Mesenchymal stem cell (in vitro differentiated cells and primary cell): ENCODE data around the gene GUCA2B.

Experiments
- DNase-seq: peaks from one replicate; pipeline ENCODE4 v3.0.0-alpha.2; 2013
- H2AFZ ChIP-seq: one replicate; pipeline ENCODE4 v1.6.1; 2013; ENCODE audit warnings: low read depth, mild to moderate bottlenecking, control low read depth, inconsistent platforms, low read length, moderate library complexity
- H2AK5ac ChIP-seq: 2 replicates; pipeline ENCODE4 v1.6.1; 2013; ENCODE audit warnings: low read length, moderate library complexity, mild to moderate bottlenecking, inconsistent platforms; ENCODE audit not compliant: severe bottlenecking
- H2BK120ac ChIP-seq: one replicate; pipeline ENCODE4 v1.6.1; 2013; ENCODE audit warnings: low read depth, mild to moderate bottlenecking, inconsistent platforms, low read length, moderate library complexity
- H2BK12ac ChIP-seq, 2 experiments: one replicate each; pipeline ENCODE4 v1.6.1; 2013; ENCODE audit warnings: inconsistent platforms in 2 of 2, low read length in 2 of 2, mild to moderate bottlenecking in 2 of 2, moderate library complexity in 2 of 2, control low read depth in 1 of 2
- H2BK15ac ChIP-seq: one replicate; pipeline ENCODE4 v1.6.1; 2013; ENCODE audit warnings: mild to moderate bottlenecking, low read depth, inconsistent platforms; ENCODE audit not compliant: poor library complexity, severe bottlenecking
- H2BK5ac ChIP-seq: 2 replicates; pipeline ENCODE4 v1.6.1; 2013; ENCODE audit warnings: low read depth, mild to moderate bottlenecking, low read length, control low read depth, inconsistent platforms; ENCODE audit not compliant: poor library complexity, severe bottlenecking
- H3K14ac ChIP-seq, 2 experiments: one replicate each; pipeline ENCODE4 v1.6.1; 2013; ENCODE audit warnings: inconsistent platforms in 2 of 2, low read length in 2 of 2, control low read depth in 1 of 2, mild to moderate bottlenecking in 1 of 2, moderate library complexity in 1 of 2
- H3K18ac ChIP-seq, 2 experiments: one replicate each; pipeline ENCODE4 v1.6.1; 2013; ENCODE audit warnings: inconsistent platforms in 2 of 2, low read length in 2 of 2, control low read depth in 1 of 2, low read depth in 1 of 2, mild to moderate bottlenecking in 1 of 2
- H3K23ac ChIP-seq, 2 experiments: one replicate each; pipeline ENCODE4 v1.6.1; 2013; ENCODE audit warnings: inconsistent platforms in 2 of 2, low read length in 2 of 2, mild to moderate bottlenecking in 2 of 2, moderate library complexity in 2 of 2, control low read depth in 1 of 2
- H3K27ac ChIP-seq: 2 replicates; pipeline ENCODE4 v1.5.1; 2013; ENCODE audit warnings: mild to moderate bottlenecking, moderate library complexity, low read length, control low read depth, inconsistent platforms; ENCODE audit not compliant: poor library complexity, severe bottlenecking
- H3K27me3 ChIP-seq, 2 experiments: 2 replicates each; pipeline versions ENCODE4 v1.6.1 to v1.7.0; 2013; ENCODE audit warnings: low read length in 2 of 2, mild to moderate bottlenecking in 2 of 2, moderate library complexity in 2 of 2, control low read depth in 1 of 2, inconsistent platforms in 1 of 2; ENCODE audit not compliant: control insufficient read depth in 1 of 2, insufficient read depth in 1 of 2
- H3K36me3 ChIP-seq, 2 experiments: 2 replicates each; pipeline versions ENCODE4 v1.6.1 to v1.7.0; 2013; ENCODE audit warnings: low read length in 2 of 2, control low read depth in 1 of 2, inconsistent platforms in 1 of 2, low read depth in 1 of 2, mild to moderate bottlenecking in 1 of 2; ENCODE audit not compliant: insufficient read depth in 2 of 2, control insufficient read depth in 1 of 2
- H3K4ac ChIP-seq, 2 experiments: one replicate each; pipeline ENCODE4 v1.6.1; 2013; ENCODE audit warnings: inconsistent platforms in 2 of 2, low read length in 2 of 2, mild to moderate bottlenecking in 2 of 2, moderate library complexity in 2 of 2, control low read depth in 1 of 2, low read depth in 1 of 2
- H3K4me1 ChIP-seq: 2 replicates; pipeline ENCODE4 v1.6.1; 2013; ENCODE audit warnings: low read depth, low read length, control low read depth; ENCODE audit not compliant: control insufficient read depth, insufficient read depth
- H3K4me2 ChIP-seq: 2 replicates; pipeline ENCODE4 v1.6.1; 2013; ENCODE audit warnings: low read length, mild to moderate bottlenecking, inconsistent platforms; ENCODE audit not compliant: poor library complexity, severe bottlenecking
- H3K4me3 ChIP-seq, 2 experiments: 2 replicates each; pipeline versions ENCODE4 v1.5.1 to v1.7.0; 2013; ENCODE audit warnings: low read length in 2 of 2, mild to moderate bottlenecking in 2 of 2, control low read depth in 1 of 2, low read depth in 1 of 2; ENCODE audit not compliant: insufficient read depth in 1 of 2
- H3K79me1 ChIP-seq: replicated peaks from 2 replicates; pipeline ENCODE4 v1.6.1; 2013; ENCODE audit warnings: mild to moderate bottlenecking, control low read depth, low read length, inconsistent platforms; ENCODE audit not compliant: poor library complexity, severe bottlenecking
- H3K9ac ChIP-seq: 2 replicates; pipeline ENCODE4 v1.7.0; 2013; ENCODE audit warnings: mild to moderate bottlenecking, low read length, moderate library complexity
- H3K9me3 ChIP-seq: 2 replicates; pipeline ENCODE4 v1.7.0; 2013; ENCODE audit warnings: mild to moderate bottlenecking, low read length; ENCODE audit not compliant: control insufficient read depth
- H4K8ac ChIP-seq: one replicate; pipeline ENCODE4 v1.6.1; 2013; ENCODE audit warnings: inconsistent platforms, mild to moderate bottlenecking, low read length, moderate library complexity
- H4K91ac ChIP-seq: one replicate; pipeline ENCODE4 v1.6.1; 2013; ENCODE audit warnings: mild to moderate bottlenecking, low read length, inconsistent platforms
- WGBS: methylation state at CpG from one replicate; pipeline ENCODE4 v1.1.7; 2013; ENCODE audit warnings: mixed read lengths; 5-methylcytosine and 5-hydroxymethylcytosine counted together

GUCA2B gene

GRCh38 chr1:42140191-42140590 lies 13.0 kb upstream of the GUCA2B start:
- no peak overlapping the region for H4K91ac ChIP-seq
- no peak overlapping the region for H3K4me2 ChIP-seq
- no peak overlapping the region for H2BK5ac ChIP-seq
- H3K4me1 ChIP-seq, result peaks cover 2% of the 10 kb centered on the region
- WGBS, result 85% methylated on average over 1 of the region's 2 CpGs
- H2BK12ac ChIP-seq, result no peak overlapping the region
- H3K4ac ChIP-seq, result no peak overlapping the region
- no peaks in the 10 kb centered on the region for H3K79me1 ChIP-seq
- H3K23ac ChIP-seq, result no peak overlapping the region
- no peak overlapping the region for H3K4me3 ChIP-seq
- no peak overlapping the region for H2BK120ac ChIP-seq
- peaks cover 43 to 82% of the 10 kb centered on the region in 2 experiments for H3K27me3 ChIP-seq
- no peaks in the 10 kb centered on the region for H3K36me3 ChIP-seq
- H2AK5ac ChIP-seq, result no peak overlapping the region
- no peak overlapping the region for H3K18ac ChIP-seq
- no peak overlapping the region for H3K14ac ChIP-seq
- no peak overlapping the region for H4K8ac ChIP-seq
- no peak overlapping the region for H2BK15ac ChIP-seq
- no peak overlapping the region for H2AFZ ChIP-seq
- no peaks in the 10 kb centered on the region for H3K9me3 ChIP-seq
- no peak for DNase-seq
- H3K9ac ChIP-seq, result no peak overlapping the region
- H3K27ac ChIP-seq, result no peak overlapping the region

GRCh38 chr1:42141978-42142377 lies 11.2 kb upstream of the GUCA2B start:
- H3K79me1 ChIP-seq, result no peaks in the 10 kb centered on the region
- H2BK5ac ChIP-seq, result no peak overlapping the region
- H3K23ac ChIP-seq, result no peak overlapping the region
- no peak overlapping the region for H3K4me2 ChIP-seq
- H2BK12ac ChIP-seq, result no peak overlapping the region
- no peak overlapping the region for H2BK120ac ChIP-seq
- no peak overlapping the region for H2AFZ ChIP-seq
- DNase-seq, result no peak
- H4K8ac ChIP-seq, result no peak overlapping the region
- no peak overlapping the region for H3K4me3 ChIP-seq
- H3K27ac ChIP-seq, result no peak overlapping the region
- no peak overlapping the region for H3K4ac ChIP-seq
- no peak overlapping the region for H3K9ac ChIP-seq
- peaks cover 40 to 85% of the 10 kb centered on the region in 2 experiments for H3K27me3 ChIP-seq
- no peak overlapping the region for H4K91ac ChIP-seq
- peaks cover 2% of the 10 kb centered on the region for H3K4me1 ChIP-seq
- H3K36me3 ChIP-seq, result no peaks in the 10 kb centered on the region
- no peaks in the 10 kb centered on the region for H3K9me3 ChIP-seq
- H3K18ac ChIP-seq, result no peak overlapping the region
- no peak overlapping the region for H2BK15ac ChIP-seq
- no peak overlapping the region for H3K14ac ChIP-seq
- WGBS, result 89% methylated on average over 5 of the region's 5 CpGs
- no peak overlapping the region for H2AK5ac ChIP-seq

- DNase-seq, result no peak
- no peak overlapping the region for H2AK5ac ChIP-seq
- H3K4me3 ChIP-seq, result no peak overlapping the region
- H3K4me2 ChIP-seq, result no peak overlapping the region
- no peaks in the 10 kb centered on the region for H3K4me1 ChIP-seq
- H3K27ac ChIP-seq, result no peak overlapping the region
- no peaks in the 10 kb centered on the region for H3K79me1 ChIP-seq
- no peak overlapping the region for H4K91ac ChIP-seq
- no peak overlapping the region for H2BK12ac ChIP-seq
- H3K4ac ChIP-seq, result no peak overlapping the region
- no peak overlapping the region for H2BK15ac ChIP-seq
- no peak overlapping the region for H4K8ac ChIP-seq
- no peak overlapping the region for H2AFZ ChIP-seq
- H2BK120ac ChIP-seq, result no peak overlapping the region
- H3K9me3 ChIP-seq, result no peaks in the 10 kb centered on the region
- no peak overlapping the region for H3K23ac ChIP-seq
- H3K18ac ChIP-seq, result no peak overlapping the region
- peak overlapping the region in 1 of 2 experiments; percentile 26 for H3K14ac ChIP-seq
- no peak overlapping the region for H3K9ac ChIP-seq
- H2BK5ac ChIP-seq, result no peak overlapping the region
- no peaks in the 10 kb centered on the region for H3K36me3 ChIP-seq
- peaks cover 47 to 85% of the 10 kb centered on the region in 2 experiments for H3K27me3 ChIP-seq
- WGBS, result 70% methylated on average over 3 of the region's 4 CpGs
Observed at GRCh38 chr1:42142894-42143675, 10.1 kb upstream of the GUCA2B start.

- no peak overlapping the region for H2AFZ ChIP-seq
- no peak overlapping the region for H3K18ac ChIP-seq
- peaks cover 52 to 93% of the 10 kb centered on the region in 2 experiments for H3K27me3 ChIP-seq
- H3K23ac ChIP-seq, result no peak overlapping the region
- no peak overlapping the region for H4K8ac ChIP-seq
- H3K14ac ChIP-seq, result no peak overlapping the region
- no peak overlapping the region for H2AK5ac ChIP-seq
- H2BK5ac ChIP-seq, result no peak overlapping the region
- no peak overlapping the region for H4K91ac ChIP-seq
- no peak overlapping the region for H2BK12ac ChIP-seq
- 74% methylated on average over 12 of the region's 13 CpGs for WGBS
- H3K4me2 ChIP-seq, result no peak overlapping the region
- no peak for DNase-seq
- no peak overlapping the region for H3K4me3 ChIP-seq
- H3K4ac ChIP-seq, result no peak overlapping the region
- no peaks in the 10 kb centered on the region for H3K4me1 ChIP-seq
- H2BK15ac ChIP-seq, result no peak overlapping the region
- H3K9me3 ChIP-seq, result no peaks in the 10 kb centered on the region
- H3K9ac ChIP-seq, result no peak overlapping the region
- H2BK120ac ChIP-seq, result no peak overlapping the region
- H3K27ac ChIP-seq, result no peak overlapping the region
- no peaks in the 10 kb centered on the region for H3K79me1 ChIP-seq
- H3K36me3 ChIP-seq, result no peaks in the 10 kb centered on the region
Observed at GRCh38 chr1:42143896-42144710, 9.1 kb upstream of the GUCA2B start.
